ENCODE data around the gene FNIP2. TPM values are rescaled to one million over a fixed set of nuclear protein-coding genes. Genes with fewer than 3 reads are reported as not detected.
A peak's percentile ranks its signal among the peaks of the same experiment; 100 is the strongest.

The FNIP2 gene
- total RNA-seq, 3 donors from 2014 or later (not counting 1 experiment from before 2014, with no cell fraction given): 19.4 to 22.6 (median 21.8) TPM

- intact Hi-C loops (cut with micrococcal nuclease): loop anchor here (2.0 kb wide), 4 partner anchors 41 to 99 kb away; partner anchors contain the start of genes C4orf46 and PPID
- Mint-ChIP-seq H3K9me3 (no peaks in the 10 kb centered on the region), H3K27me3 (ENCODE audit: low read depth in 2 of 2) (no peaks in the 10 kb centered on the region), H3K36me3 (no peaks in the 10 kb centered on the region), H3K27ac (peak overlapping the region; percentile 91 to 92), H3K4me3 (peak overlapping the region; percentile 99), H3K4me1 (peaks cover 29 to 32% of the 10 kb centered on the region in 2 donors)
- H3K4me3 ChIP-seq (ENCODE audit: low read length): peak overlapping the region; percentile 50
- no peak for TF ChIP-seq CTCF (IDR thresholded peaks at IDR 0.05)
- no peaks in the 10 kb centered on the region for H3K36me3 ChIP-seq (ENCODE audit: control insufficient read depth, insufficient read depth, low read length)
- ATAC-seq (peak; percentile 43 to 55 (median 44)), DNase-seq (peak; percentile 53 to 66)
- peak overlapping the region; percentile 39 for H3K27ac ChIP-seq (ENCODE audit: low read length)
- peaks cover 8% of the 10 kb centered on the region for H3K4me1 ChIP-seq (ENCODE audit: control insufficient read depth, insufficient read depth, low read length)
- under 1% methylated on average over 48 of the region's 49 CpGs for WGBS (ENCODE audit: insufficient coverage)
- no peaks in the 10 kb centered on the region for H3K27me3 ChIP-seq (ENCODE audit: control insufficient read depth, insufficient read depth, low read length)
- H3K9me3 ChIP-seq (ENCODE audit: control insufficient read depth, insufficient read depth, low read length): no peaks in the 10 kb centered on the region
Observed at GRCh38 chr4:158769175-158769921, 522 bp downstream of the FNIP2 start.

GRCh38 chr4:158770671-158771070 lies 1.8 kb downstream of the FNIP2 start:
- no peaks in the 10 kb centered on the region for H3K9me3 ChIP-seq (ENCODE audit: control insufficient read depth, insufficient read depth, low read length)
- 100% methylated on average over 3 of the region's 5 CpGs for WGBS (ENCODE audit: insufficient coverage)
- H3K27ac ChIP-seq (ENCODE audit: low read length): no peak overlapping the region
- no peak for DNase-seq
- no peak for TF ChIP-seq CTCF (IDR thresholded peaks at IDR 0.05)
- Mint-ChIP-seq H3K27me3 (ENCODE audit: low read depth in 2 of 2) (no peaks in the 10 kb centered on the region), H3K36me3 (no peaks in the 10 kb centered on the region), H3K9me3 (no peaks in the 10 kb centered on the region), H3K4me1 (peaks cover 29 to 32% of the 10 kb centered on the region in 2 donors), H3K27ac (peak overlapping the region; percentile 91 to 92), H3K4me3 (no peak overlapping the region)
- ATAC-seq: no peak
- no peaks in the 10 kb centered on the region for H3K27me3 ChIP-seq (ENCODE audit: control insufficient read depth, insufficient read depth, low read length)
- no peaks in the 10 kb centered on the region for H3K36me3 ChIP-seq (ENCODE audit: control insufficient read depth, insufficient read depth, low read length)
- H3K4me3 ChIP-seq (ENCODE audit: low read length): no peak overlapping the region
- intact Hi-C loops (cut with micrococcal nuclease): no loop called here
- peaks cover 8% of the 10 kb centered on the region for H3K4me1 ChIP-seq (ENCODE audit: control insufficient read depth, insufficient read depth, low read length)

- Histone ChIP-seq H3K36me3 (ENCODE audit: control insufficient read depth, insufficient read depth, low read length) (no peaks in the 10 kb centered on the region), H3K4me1 (ENCODE audit: control insufficient read depth, insufficient read depth, low read length) (peaks cover 8% of the 10 kb centered on the region), H3K27ac (ENCODE audit: low read length) (no peak overlapping the region), H3K9me3 (ENCODE audit: control insufficient read depth, insufficient read depth, low read length) (no peaks in the 10 kb centered on the region), H3K4me3 (ENCODE audit: low read length) (no peak overlapping the region), H3K27me3 (ENCODE audit: control insufficient read depth, insufficient read depth, low read length) (no peaks in the 10 kb centered on the region)
- no peak overlapping the region for H3K4me3 Mint-ChIP-seq
- 93% methylated on average over 2 of the region's 2 CpGs for WGBS (ENCODE audit: insufficient coverage)
- H3K9me3 Mint-ChIP-seq: no peaks in the 10 kb centered on the region
- H3K4me1 Mint-ChIP-seq: peaks cover 29 to 32% of the 10 kb centered on the region in 2 donors
- intact Hi-C loops (cut with micrococcal nuclease): no loop called here
- no peaks in the 10 kb centered on the region for H3K36me3 Mint-ChIP-seq
- no peak for TF ChIP-seq CTCF (IDR thresholded peaks at IDR 0.05)
- H3K27ac Mint-ChIP-seq: peak overlapping the region; percentile 91 to 92
- no peak for DNase-seq
- ATAC-seq: no peak
- H3K27me3 Mint-ChIP-seq (ENCODE audit: low read depth in 2 of 2): no peaks in the 10 kb centered on the region
Observed at GRCh38 chr4:158771776-158772175, 3.0 kb downstream of the FNIP2 start.

Measured in natural killer cell (primary cell).